ENCODE data around the gene ITGA3. TPM values are rescaled to one million over a fixed set of nuclear protein-coding genes. Genes with fewer than 3 reads are reported as not detected.

ITGA3 gene
- total RNA-seq, 1 experiment from 2014 or later = 22.5 TPM

DNA sequence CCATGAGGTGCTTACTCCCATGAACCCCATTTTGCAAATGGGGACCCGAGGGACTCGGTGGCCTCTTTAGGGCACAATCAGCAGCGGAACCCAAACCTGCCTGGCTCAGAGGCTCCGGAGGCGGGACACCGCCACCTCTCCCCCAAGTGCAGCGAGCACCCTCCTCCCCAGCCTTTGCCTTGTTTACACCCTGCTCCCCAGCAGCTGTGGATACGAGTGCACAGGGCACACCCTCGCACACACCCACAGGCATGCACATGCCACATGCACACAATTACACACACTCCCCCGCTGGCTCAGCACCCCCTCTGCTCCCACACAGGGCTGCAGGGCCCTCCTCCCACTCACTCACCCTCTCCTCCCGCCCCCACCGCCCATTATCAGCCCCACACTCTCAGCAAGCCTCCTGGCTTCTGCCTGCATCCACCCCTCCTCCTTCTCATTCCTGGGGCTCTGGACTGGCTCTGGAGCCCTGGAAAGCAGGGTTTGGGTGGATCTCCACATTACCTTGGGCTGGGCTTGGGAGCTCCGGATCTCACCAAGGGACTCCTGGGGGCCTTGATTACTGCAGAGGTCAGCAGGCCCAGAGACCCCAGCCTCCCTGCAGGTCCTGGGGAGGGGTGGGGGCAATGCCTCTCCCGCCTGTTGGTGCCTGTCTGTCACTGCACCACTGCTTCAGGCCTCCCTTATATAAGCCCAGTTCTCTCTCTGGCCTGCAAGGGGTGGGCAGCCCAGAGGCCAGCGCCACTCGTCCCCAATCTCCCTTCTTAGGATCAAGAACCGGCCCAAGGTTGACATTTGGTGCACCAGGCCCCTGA, 45.6 kb downstream of the ITGA3 start:
- Histone ChIP-seq H3K79me1 (ENCODE audit: insufficient read depth, low read depth, low read length, poor library complexity, severe bottlenecking) (no peaks in the 10 kb centered on the region), H3K56ac (ENCODE audit: insufficient read length, low read depth, low read length) (no peak overlapping the region), H2BK20ac (ENCODE audit: low read depth, low read length, poor library complexity, severe bottlenecking) (no peak overlapping the region), H3K4me2 (ENCODE audit: insufficient read depth, insufficient read length, low read length) (peak overlapping the region; percentile 2), H2BK12ac (ENCODE audit: insufficient read length, low read depth, low read length) (no peak overlapping the region), H3K4ac (ENCODE audit: low read depth, low read length) (no peak overlapping the region), H2AK5ac (ENCODE audit: insufficient read length, low read length) (no peak overlapping the region), H4K91ac (ENCODE audit: insufficient read length, low read depth, low read length) (no peak overlapping the region), H3K14ac (ENCODE audit: insufficient read depth, low read length) (no peak overlapping the region; the same call in 1 of the 2 replicates), H3K27me3 (ENCODE audit: insufficient read depth, low read length) (no peaks in the 10 kb centered on the region), H2BK120ac (ENCODE audit: low read depth, low read length, poor library complexity, severe bottlenecking) (no peak overlapping the region), H4K8ac (replicated peaks; ENCODE audit: insufficient read length, low read depth, low read length) (no peak overlapping the region), H3K9me3 (ENCODE audit: control insufficient read depth, low read depth, low read length) (no peaks in the 10 kb centered on the region), H2BK5ac (ENCODE audit: insufficient read length, low read length) (no peak overlapping the region), H3K9ac (ENCODE audit: extremely low read depth, insufficient read length, low read length) (no peak overlapping the region), H3K27ac (ENCODE audit: insufficient read length, low read depth, low read length) (no peak overlapping the region), H3K79me2 (ENCODE audit: insufficient read depth, low read length) (no peaks in the 10 kb centered on the region), H4K5ac (ENCODE audit: insufficient read length, low read depth, low read length) (no peak overlapping the region), H4K20me1 (ENCODE audit: control insufficient read depth, insufficient read depth, insufficient read length) (no peaks in the 10 kb centered on the region), H3K23ac (ENCODE audit: insufficient read length, low read depth, low read length) (no peak overlapping the region), H3K23me2 (ENCODE audit: insufficient read length, low read depth, low read length, poor library complexity, severe bottlenecking) (no peaks in the 10 kb centered on the region), H3K4me1 (ENCODE audit: insufficient read depth, low read length) (no peaks in the 10 kb centered on the region; the same call in 1 of the 2 replicates), H2BK15ac (ENCODE audit: low read depth, low read length) (no peak overlapping the region), H3K18ac (ENCODE audit: insufficient read length, low read depth, low read length) (no peak overlapping the region), H2AFZ (ENCODE audit: low read length) (no peak overlapping the region), H3T11ph (ENCODE audit: low read length) (no peak overlapping the region)
- TF ChIP-seq CTCF (conservative IDR thresholded peaks at IDR 0.05) = no peak; the same call in 2 of the 3 replicates
- Mint-ChIP-seq H3K4me3 (peak overlapping the region; percentile 14 to 54; a peak in 3 of 5 replicates), H3K36me3 (ENCODE audit: insufficient read depth in 1 of 3, low read depth in 3 of 3) (peaks cover 0 to 8% (median 4%) of the 10 kb centered on the region in 3 experiments; a peak in 5 of 7 replicates), H3K27ac (peak overlapping the region in 1 of 3 experiments; percentile 52; a peak in 1 of 7 replicates), H3K27me3 (ENCODE audit: low read depth) (no peaks in the 10 kb centered on the region), H3K4me1 (peaks cover 18 to 33% of the 10 kb centered on the region in 2 experiments), H3K9me3 (no peaks in the 10 kb centered on the region)
- no CpG with 5 or more reads among the region's 17 CpGs for WGBS (ENCODE audit: extremely low coverage, insufficient read length, low lambda C conversion rate)
- peak; percentile 54 for DNase-seq
